Skeletal muscle satellite cell (primary cell): ENCODE measurements around the gene GOLGA6C.
"Not testable (repeated sequence)": the region's sequence is repeated elsewhere in the genome, so short reads cannot be mapped to it uniquely, and the experiment has no call there.

Experiments
- H3K27me3 ChIP-seq: 2 replicates; pipeline ENCODE4 v1.7.0; 2013; ENCODE audit warnings: low read length; ENCODE audit not compliant: control insufficient read depth, insufficient read depth
- H3K36me3 ChIP-seq: 2 replicates; pipeline ENCODE4 v1.7.0; 2013; ENCODE audit warnings: mild to moderate bottlenecking, control low read depth, low read length; ENCODE audit not compliant: insufficient read depth
- H3K4me1 ChIP-seq: 2 replicates; pipeline ENCODE4 v1.7.0; 2013; ENCODE audit warnings: low read length; ENCODE audit not compliant: control insufficient read depth, insufficient read depth
- H3K4me2 ChIP-seq: 2 replicates; pipeline ENCODE4 v1.7.0; 2013; ENCODE audit warnings: mild to moderate bottlenecking, low read length
- H3K4me3 ChIP-seq: 2 replicates; pipeline ENCODE4 v1.7.0; 2013; ENCODE audit warnings: low read length
- H3K9ac ChIP-seq: 2 replicates; pipeline ENCODE4 v1.7.0; 2013; ENCODE audit warnings: mild to moderate bottlenecking, low read depth, low read length, moderate library complexity
- H3K9me3 ChIP-seq: replicated peaks from 2 replicates; pipeline ENCODE4 v1.7.0; 2013; ENCODE audit warnings: mild to moderate bottlenecking, control low read depth, low read length

The GOLGA6C gene

GRCh38 chr15:75215107-75216004, 42.8 kb upstream of the GOLGA6C start:
- Histone ChIP-seq H3K36me3 (peaks cover 24% of the 10 kb centered on the region), H3K27me3 (no peaks in the 10 kb centered on the region), H3K9me3 (no peaks in the 10 kb centered on the region), H3K4me3 (no peak overlapping the region), H3K9ac (no peak overlapping the region), H3K4me1 (no peaks in the 10 kb centered on the region), H3K4me2 (no peak overlapping the region)

- H3K9ac ChIP-seq: no peak overlapping the region
- H3K36me3 ChIP-seq: peaks cover 10% of the 10 kb centered on the region
These were observed 41.1 kb upstream of the GOLGA6C start for GRCh38 chr15:75217012-75217411.

GRCh38 chr15:75217574-75217973, 40.6 kb upstream of the GOLGA6C start:
- not testable (repeated sequence) for H3K9me3 ChIP-seq, H3K4me2 ChIP-seq

More at GRCh38 chr15:75217012-75217411, 41.1 kb upstream of the GOLGA6C start:
- Histone ChIP-seq H3K4me3 (no peak overlapping the region), H3K4me1 (no peaks in the 10 kb centered on the region), H3K4me2 (no peak overlapping the region), H3K9me3 (no peaks in the 10 kb centered on the region), H3K27me3 (no peaks in the 10 kb centered on the region)

GRCh38 chr15:75219507-75219929, 38.6 kb upstream of the GOLGA6C start:
- H3K9me3 ChIP-seq, H3K36me3 ChIP-seq, H3K27me3 ChIP-seq, H3K9ac ChIP-seq, H3K4me2 ChIP-seq, H3K4me1 ChIP-seq, H3K4me3 ChIP-seq: not testable (repeated sequence)

More at GRCh38 chr15:75217574-75217973, 40.6 kb upstream of the GOLGA6C start:
- H3K36me3 ChIP-seq, H3K4me1 ChIP-seq, H3K27me3 ChIP-seq, H3K4me3 ChIP-seq, H3K9ac ChIP-seq: not testable (repeated sequence)

- Histone ChIP-seq H3K4me2 (no peak overlapping the region), H3K9ac (no peak overlapping the region), H3K4me1 (no peaks in the 10 kb centered on the region), H3K36me3 (no peaks in the 10 kb centered on the region), H3K9me3 (no peaks in the 10 kb centered on the region), H3K27me3 (peaks cover 27% of the 10 kb centered on the region), H3K4me3 (no peak overlapping the region)
These were observed 34.4 kb upstream of the GOLGA6C start for GRCh38 chr15:75223688-75224087.

- H3K27me3 ChIP-seq: peaks cover 27% of the 10 kb centered on the region
- no peak overlapping the region for H3K9ac ChIP-seq
- H3K9me3 ChIP-seq: no peaks in the 10 kb centered on the region
These were observed 33.9 kb upstream of the GOLGA6C start for GRCh38 chr15:75224281-75224680.

GRCh38 chr15:75225102-75225836, 32.9 kb upstream of the GOLGA6C start:
- H3K27me3 ChIP-seq: peaks cover 29% of the 10 kb centered on the region
- H3K4me2 ChIP-seq, H3K4me1 ChIP-seq, H3K4me3 ChIP-seq, H3K36me3 ChIP-seq, H3K9ac ChIP-seq, H3K9me3 ChIP-seq: not testable (repeated sequence)

More at GRCh38 chr15:75224281-75224680, 33.9 kb upstream of the GOLGA6C start:
- H3K36me3 ChIP-seq: no peaks in the 10 kb centered on the region
- H3K4me1 ChIP-seq: no peaks in the 10 kb centered on the region
- H3K4me2 ChIP-seq: no peak overlapping the region
- no peak overlapping the region for H3K4me3 ChIP-seq

GRCh38 chr15:75225951-75226732, 32.0 kb upstream of the GOLGA6C start:
- peaks cover 35% of the 10 kb centered on the region for H3K27me3 ChIP-seq
- H3K9me3 ChIP-seq: no peaks in the 10 kb centered on the region
- no peaks in the 10 kb centered on the region for H3K4me1 ChIP-seq
- H3K9ac ChIP-seq: no peak overlapping the region
- H3K4me2 ChIP-seq: no peak overlapping the region
- H3K36me3 ChIP-seq: no peaks in the 10 kb centered on the region
- H3K4me3 ChIP-seq: no peak overlapping the region

GRCh38 chr15:75227112-75227511, 31.0 kb upstream of the GOLGA6C start:
- H3K4me1 ChIP-seq, H3K9ac ChIP-seq, H3K9me3 ChIP-seq, H3K4me2 ChIP-seq, H3K4me3 ChIP-seq, H3K36me3 ChIP-seq: not testable (repeated sequence)
- peaks cover 44% of the 10 kb centered on the region for H3K27me3 ChIP-seq

GRCh38 chr15:75227663-75228280, 30.4 kb upstream of the GOLGA6C start:
- no peak overlapping the region for H3K4me3 ChIP-seq
- peaks cover 51% of the 10 kb centered on the region for H3K27me3 ChIP-seq
- no peak overlapping the region for H3K4me2 ChIP-seq
- H3K36me3 ChIP-seq: no peaks in the 10 kb centered on the region
- no peaks in the 10 kb centered on the region for H3K9me3 ChIP-seq
- no peaks in the 10 kb centered on the region for H3K4me1 ChIP-seq
- no peak overlapping the region for H3K9ac ChIP-seq

GRCh38 chr15:75228787-75229186, 29.3 kb upstream of the GOLGA6C start:
- Histone ChIP-seq H3K9me3 (no peaks in the 10 kb centered on the region), H3K36me3 (no peaks in the 10 kb centered on the region), H3K4me3 (no peak overlapping the region), H3K4me2 (no peak overlapping the region), H3K9ac (no peak overlapping the region), H3K27me3 (peaks cover 59% of the 10 kb centered on the region), H3K4me1 (no peaks in the 10 kb centered on the region)
